Measurements from ENCODE around the gene APOC3.
"Not testable (repeated sequence)": the region's sequence is repeated elsewhere in the genome, so short reads cannot be mapped to it uniquely, and the experiment has no call there.

DNA sequence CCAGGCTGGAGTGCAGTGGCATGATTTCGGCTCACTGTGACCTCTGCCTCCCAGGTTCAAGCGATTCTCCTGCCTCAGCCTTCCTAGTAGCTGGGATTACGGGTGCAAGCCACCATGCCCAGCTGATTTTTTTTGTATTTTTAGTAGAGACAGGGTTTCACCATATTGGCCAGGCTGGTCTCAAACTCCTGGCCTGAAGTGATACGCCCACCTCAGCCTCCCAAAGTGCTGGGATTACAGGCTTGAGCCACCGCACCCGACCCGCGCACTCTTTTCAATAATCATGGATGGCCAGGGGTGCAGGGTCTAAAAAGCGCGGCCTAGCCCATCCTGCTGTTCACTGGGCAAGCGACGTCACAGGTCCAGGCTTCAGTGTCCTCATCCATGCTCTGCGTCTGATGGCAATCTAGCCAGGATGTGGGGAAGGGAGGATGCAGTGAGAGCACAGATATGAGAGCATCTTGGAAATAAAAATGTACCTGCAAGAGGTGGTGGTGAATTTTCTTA, 4.9 kb downstream of the APOC3 start:
- TF ChIP-seq, protein P1, sequence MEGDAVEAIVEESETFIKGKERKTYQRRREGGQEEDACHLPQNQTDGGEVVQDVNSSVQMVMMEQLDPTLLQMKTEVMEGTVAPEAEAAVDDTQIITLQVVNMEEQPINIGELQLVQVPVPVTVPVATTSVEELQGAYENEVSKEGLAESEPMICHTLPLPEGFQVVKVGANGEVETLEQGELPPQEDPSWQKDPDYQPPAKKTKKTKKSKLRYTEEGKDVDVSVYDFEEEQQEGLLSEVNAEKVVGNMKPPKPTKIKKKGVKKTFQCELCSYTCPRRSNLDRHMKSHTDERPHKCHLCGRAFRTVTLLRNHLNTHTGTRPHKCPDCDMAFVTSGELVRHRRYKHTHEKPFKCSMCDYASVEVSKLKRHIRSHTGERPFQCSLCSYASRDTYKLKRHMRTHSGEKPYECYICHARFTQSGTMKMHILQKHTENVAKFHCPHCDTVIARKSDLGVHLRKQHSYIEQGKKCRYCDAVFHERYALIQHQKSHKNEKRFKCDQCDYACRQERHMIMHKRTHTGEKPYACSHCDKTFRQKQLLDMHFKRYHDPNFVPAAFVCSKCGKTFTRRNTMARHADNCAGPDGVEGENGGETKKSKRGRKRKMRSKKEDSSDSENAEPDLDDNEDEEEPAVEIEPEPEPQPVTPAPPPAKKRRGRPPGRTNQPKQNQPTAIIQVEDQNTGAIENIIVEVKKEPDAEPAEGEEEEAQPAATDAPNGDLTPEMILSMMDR (conservative IDR thresholded peaks at IDR 0.05; ENCODE audit: low read depth, low read length): not testable (repeated sequence)
- not testable (repeated sequence) for TF ChIP-seq POLR2A, NFE2L2 (IDR thresholded peaks at IDR 0.05; ENCODE audit: low read depth, low read length)
